Measurements from ENCODE around the gene TMEM123. TPM values are rescaled to one million over a fixed set of nuclear protein-coding genes. Genes with fewer than 3 reads are reported as not detected.

The TMEM123 gene
- total and polyA plus RNA-seq, 10 of the 15 experiments (the other 5 are each of a cell fraction or from before 2014, with no cell fraction given), result 35.1 to 667 (median 123) TPM

DNA sequence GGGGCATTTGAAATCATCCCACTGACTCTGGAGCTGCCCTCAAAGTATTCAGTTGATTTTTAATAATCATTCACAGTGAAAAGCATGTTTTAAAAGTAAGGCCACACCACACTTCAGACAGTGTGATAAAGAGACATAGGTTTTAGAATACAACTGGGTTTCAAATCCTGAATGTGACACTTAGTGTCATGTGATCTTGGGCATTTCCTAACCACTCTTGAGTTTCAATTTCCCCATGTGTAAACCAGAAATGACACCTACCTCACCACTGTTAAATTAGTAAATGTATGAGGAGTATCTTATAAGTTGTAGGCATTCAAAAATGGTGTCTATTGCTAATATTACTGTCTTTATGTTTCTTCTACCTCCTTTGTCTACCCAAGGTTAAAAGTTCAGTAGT, 5.4 kb downstream of the TMEM123 start (continued):
- TF ChIP-seq, protein P1, sequence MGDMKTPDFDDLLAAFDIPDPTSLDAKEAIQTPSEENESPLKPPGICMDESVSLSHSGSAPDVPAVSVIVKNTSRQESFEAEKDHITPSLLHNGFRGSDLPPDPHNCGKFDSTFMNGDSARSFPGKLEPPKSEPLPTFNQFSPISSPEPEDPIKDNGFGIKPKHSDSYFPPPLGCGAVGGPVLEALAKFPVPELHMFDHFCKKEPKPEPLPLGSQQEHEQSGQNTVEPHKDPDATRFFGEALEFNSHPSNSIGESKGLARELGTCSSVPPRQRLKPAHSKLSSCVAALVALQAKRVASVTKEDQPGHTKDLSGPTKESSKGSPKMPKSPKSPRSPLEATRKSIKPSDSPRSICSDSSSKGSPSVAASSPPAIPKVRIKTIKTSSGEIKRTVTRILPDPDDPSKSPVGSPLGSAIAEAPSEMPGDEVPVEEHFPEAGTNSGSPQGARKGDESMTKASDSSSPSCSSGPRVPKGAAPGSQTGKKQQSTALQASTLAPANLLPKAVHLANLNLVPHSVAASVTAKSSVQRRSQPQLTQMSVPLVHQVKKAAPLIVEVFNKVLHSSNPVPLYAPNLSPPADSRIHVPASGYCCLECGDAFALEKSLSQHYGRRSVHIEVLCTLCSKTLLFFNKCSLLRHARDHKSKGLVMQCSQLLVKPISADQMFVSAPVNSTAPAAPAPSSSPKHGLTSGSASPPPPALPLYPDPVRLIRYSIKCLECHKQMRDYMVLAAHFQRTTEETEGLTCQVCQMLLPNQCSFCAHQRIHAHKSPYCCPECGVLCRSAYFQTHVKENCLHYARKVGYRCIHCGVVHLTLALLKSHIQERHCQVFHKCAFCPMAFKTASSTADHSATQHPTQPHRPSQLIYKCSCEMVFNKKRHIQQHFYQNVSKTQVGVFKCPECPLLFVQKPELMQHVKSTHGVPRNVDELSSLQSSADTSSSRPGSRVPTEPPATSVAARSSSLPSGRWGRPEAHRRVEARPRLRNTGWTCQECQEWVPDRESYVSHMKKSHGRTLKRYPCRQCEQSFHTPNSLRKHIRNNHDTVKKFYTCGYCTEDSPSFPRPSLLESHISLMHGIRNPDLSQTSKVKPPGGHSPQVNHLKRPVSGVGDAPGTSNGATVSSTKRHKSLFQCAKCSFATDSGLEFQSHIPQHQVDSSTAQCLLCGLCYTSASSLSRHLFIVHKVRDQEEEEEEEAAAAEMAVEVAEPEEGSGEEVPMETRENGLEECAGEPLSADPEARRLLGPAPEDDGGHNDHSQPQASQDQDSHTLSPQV (IDR thresholded peaks at IDR 0.05), result no peak
- TF ChIP-seq, protein P2, sequence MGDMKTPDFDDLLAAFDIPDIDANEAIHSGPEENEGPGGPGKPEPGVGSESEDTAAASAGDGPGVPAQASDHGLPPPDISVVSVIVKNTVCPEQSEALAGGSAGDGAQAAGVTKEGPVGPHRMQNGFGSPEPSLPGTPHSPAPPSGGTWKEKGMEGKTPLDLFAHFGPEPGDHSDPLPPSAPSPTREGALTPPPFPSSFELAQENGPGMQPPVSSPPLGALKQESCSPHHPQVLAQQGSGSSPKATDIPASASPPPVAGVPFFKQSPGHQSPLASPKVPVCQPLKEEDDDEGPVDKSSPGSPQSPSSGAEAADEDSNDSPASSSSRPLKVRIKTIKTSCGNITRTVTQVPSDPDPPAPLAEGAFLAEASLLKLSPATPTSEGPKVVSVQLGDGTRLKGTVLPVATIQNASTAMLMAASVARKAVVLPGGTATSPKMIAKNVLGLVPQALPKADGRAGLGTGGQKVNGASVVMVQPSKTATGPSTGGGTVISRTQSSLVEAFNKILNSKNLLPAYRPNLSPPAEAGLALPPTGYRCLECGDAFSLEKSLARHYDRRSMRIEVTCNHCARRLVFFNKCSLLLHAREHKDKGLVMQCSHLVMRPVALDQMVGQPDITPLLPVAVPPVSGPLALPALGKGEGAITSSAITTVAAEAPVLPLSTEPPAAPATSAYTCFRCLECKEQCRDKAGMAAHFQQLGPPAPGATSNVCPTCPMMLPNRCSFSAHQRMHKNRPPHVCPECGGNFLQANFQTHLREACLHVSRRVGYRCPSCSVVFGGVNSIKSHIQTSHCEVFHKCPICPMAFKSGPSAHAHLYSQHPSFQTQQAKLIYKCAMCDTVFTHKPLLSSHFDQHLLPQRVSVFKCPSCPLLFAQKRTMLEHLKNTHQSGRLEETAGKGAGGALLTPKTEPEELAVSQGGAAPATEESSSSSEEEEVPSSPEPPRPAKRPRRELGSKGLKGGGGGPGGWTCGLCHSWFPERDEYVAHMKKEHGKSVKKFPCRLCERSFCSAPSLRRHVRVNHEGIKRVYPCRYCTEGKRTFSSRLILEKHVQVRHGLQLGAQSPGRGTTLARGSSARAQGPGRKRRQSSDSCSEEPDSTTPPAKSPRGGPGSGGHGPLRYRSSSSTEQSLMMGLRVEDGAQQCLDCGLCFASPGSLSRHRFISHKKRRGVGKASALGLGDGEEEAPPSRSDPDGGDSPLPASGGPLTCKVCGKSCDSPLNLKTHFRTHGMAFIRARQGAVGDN (IDR thresholded peaks at IDR 0.05), result no peak
- no peak for TF ChIP-seq SUPT20H (IDR thresholded peaks at IDR 0.05; ENCODE audit: borderline replicate concordance, control insufficient read depth, low read depth, low read length)
- no peak for TF ChIP-seq ZSCAN29 (IDR thresholded peaks at IDR 0.05)
- no peak for TF ChIP-seq KDM1A (IDR thresholded peaks at IDR 0.05; ENCODE audit: borderline replicate concordance)
- no peak for TF ChIP-seq WRNIP1 (IDR thresholded peaks at IDR 0.05; ENCODE audit: borderline replicate concordance, low read depth, low read length)
- TF ChIP-seq, protein P3, sequence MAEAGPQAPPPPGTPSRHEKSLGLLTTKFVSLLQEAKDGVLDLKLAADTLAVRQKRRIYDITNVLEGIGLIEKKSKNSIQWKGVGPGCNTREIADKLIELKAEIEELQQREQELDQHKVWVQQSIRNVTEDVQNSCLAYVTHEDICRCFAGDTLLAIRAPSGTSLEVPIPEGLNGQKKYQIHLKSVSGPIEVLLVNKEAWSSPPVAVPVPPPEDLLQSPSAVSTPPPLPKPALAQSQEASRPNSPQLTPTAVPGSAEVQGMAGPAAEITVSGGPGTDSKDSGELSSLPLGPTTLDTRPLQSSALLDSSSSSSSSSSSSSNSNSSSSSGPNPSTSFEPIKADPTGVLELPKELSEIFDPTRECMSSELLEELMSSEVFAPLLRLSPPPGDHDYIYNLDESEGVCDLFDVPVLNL (IDR thresholded peaks at IDR 0.05; ENCODE audit: low read depth, low read length), result no peak
- TF ChIP-seq TARDBP (IDR thresholded peaks at IDR 0.05; ENCODE audit: borderline replicate concordance), result no peak
- TF ChIP-seq ETV6 (conservative IDR thresholded peaks at IDR 0.05 in 1 of 2, IDR thresholded peaks at IDR 0.05 in 1 of 2; ENCODE audit: borderline replicate concordance in 1 of 2, low read depth in 1 of 2), result peak in 1 of 2 experiments; percentile 96; a peak in 2 of 4 replicates
- TF ChIP-seq TCF3 (IDR thresholded peaks at IDR 0.05; ENCODE audit: borderline replicate concordance, insufficient read depth, low read depth, low read length), result no peak
- TF ChIP-seq RUNX3 (IDR thresholded peaks at IDR 0.05; ENCODE audit: low read length), result peak; percentile 75
- TF ChIP-seq, protein P4, sequence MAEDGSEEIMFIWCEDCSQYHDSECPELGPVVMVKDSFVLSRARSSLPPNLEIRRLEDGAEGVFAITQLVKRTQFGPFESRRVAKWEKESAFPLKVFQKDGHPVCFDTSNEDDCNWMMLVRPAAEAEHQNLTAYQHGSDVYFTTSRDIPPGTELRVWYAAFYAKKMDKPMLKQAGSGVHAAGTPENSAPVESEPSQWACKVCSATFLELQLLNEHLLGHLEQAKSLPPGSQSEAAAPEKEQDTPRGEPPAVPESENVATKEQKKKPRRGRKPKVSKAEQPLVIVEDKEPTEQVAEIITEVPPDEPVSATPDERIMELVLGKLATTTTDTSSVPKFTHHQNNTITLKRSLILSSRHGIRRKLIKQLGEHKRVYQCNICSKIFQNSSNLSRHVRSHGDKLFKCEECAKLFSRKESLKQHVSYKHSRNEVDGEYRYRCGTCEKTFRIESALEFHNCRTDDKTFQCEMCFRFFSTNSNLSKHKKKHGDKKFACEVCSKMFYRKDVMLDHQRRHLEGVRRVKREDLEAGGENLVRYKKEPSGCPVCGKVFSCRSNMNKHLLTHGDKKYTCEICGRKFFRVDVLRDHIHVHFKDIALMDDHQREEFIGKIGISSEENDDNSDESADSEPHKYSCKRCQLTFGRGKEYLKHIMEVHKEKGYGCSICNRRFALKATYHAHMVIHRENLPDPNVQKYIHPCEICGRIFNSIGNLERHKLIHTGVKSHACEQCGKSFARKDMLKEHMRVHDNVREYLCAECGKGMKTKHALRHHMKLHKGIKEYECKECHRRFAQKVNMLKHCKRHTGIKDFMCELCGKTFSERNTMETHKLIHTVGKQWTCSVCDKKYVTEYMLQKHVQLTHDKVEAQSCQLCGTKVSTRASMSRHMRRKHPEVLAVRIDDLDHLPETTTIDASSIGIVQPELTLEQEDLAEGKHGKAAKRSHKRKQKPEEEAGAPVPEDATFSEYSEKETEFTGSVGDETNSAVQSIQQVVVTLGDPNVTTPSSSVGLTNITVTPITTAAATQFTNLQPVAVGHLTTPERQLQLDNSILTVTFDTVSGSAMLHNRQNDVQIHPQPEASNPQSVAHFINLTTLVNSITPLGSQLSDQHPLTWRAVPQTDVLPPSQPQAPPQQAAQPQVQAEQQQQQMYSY (CRISPR knock-in tag; IDR thresholded peaks at IDR 0.05), result no peak
- TF ChIP-seq YY1 (IDR thresholded peaks at IDR 0.05; ENCODE audit: low read depth, low read length), result no peak
- TF ChIP-seq, protein P5, sequence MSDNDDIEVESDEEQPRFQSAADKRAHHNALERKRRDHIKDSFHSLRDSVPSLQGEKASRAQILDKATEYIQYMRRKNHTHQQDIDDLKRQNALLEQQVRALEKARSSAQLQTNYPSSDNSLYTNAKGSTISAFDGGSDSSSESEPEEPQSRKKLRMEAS (IDR thresholded peaks at IDR 0.05; ENCODE audit: low read depth, low read length), result no peak
- no peak for TF ChIP-seq NRF1 (conservative IDR thresholded peaks at IDR 0.05; ENCODE audit: low read depth, low read length)
- no peak for TF ChIP-seq CHD4 (IDR thresholded peaks at IDR 0.05)
- no peak for TF ChIP-seq MTA3 (IDR thresholded peaks at IDR 0.05; ENCODE audit: borderline replicate concordance, low read length)
- no peak for TF ChIP-seq LARP7 (IDR thresholded peaks at IDR 0.05)

Measured in GM12878 (cell line).